ENCODE results near the gene CPNE6.

CPNE6 gene

GRCh38 chr14:24121210-24121609, 49.8 kb downstream of the CPNE6 start:
- no peak for DNase-seq (ENCODE audit: low read depth)
- TF ChIP-seq CTCF (conservative IDR thresholded peaks at IDR 0.05; ENCODE audit: low read depth, low read length): no peak
- no peak overlapping the region for H3K4me3 ChIP-seq (ENCODE audit: low read depth, low read length)

- no peak overlapping the region for H3K4me3 ChIP-seq (ENCODE audit: low read depth, low read length)
- no peak for TF ChIP-seq CTCF (conservative IDR thresholded peaks at IDR 0.05; ENCODE audit: low read depth, low read length)
- no peak for DNase-seq (ENCODE audit: low read depth)
Measured at GRCh38 chr14:24122416-24122815, 51.1 kb downstream of the CPNE6 start.

GRCh38 chr14:24122898-24123297, 51.5 kb downstream of the CPNE6 start:
- DNase-seq (ENCODE audit: low read depth): no peak

GRCh38 chr14:24123424-24124417, 52.4 kb downstream of the CPNE6 start:
- TF ChIP-seq CTCF (conservative IDR thresholded peaks at IDR 0.05; ENCODE audit: low read depth, low read length): no peak
- no peak overlapping the region for H3K4me3 ChIP-seq (ENCODE audit: low read depth, low read length)
- no peak for DNase-seq (ENCODE audit: low read depth)

More at GRCh38 chr14:24122898-24123297, 51.5 kb downstream of the CPNE6 start:
- H3K4me3 ChIP-seq (ENCODE audit: low read depth, low read length): no peak overlapping the region
- TF ChIP-seq CTCF (conservative IDR thresholded peaks at IDR 0.05; ENCODE audit: low read depth, low read length): no peak

- DNase-seq (ENCODE audit: low read depth): no peak
- no peak for TF ChIP-seq CTCF (conservative IDR thresholded peaks at IDR 0.05; ENCODE audit: low read depth, low read length)
- H3K4me3 ChIP-seq (ENCODE audit: low read depth, low read length): no peak overlapping the region
Measured at GRCh38 chr14:24126939-24127338, 55.6 kb downstream of the CPNE6 start.

GRCh38 chr14:24127673-24128072, 56.3 kb downstream of the CPNE6 start:
- no peak overlapping the region for H3K4me3 ChIP-seq (ENCODE audit: low read depth, low read length)
- no peak for DNase-seq (ENCODE audit: low read depth)
- no peak for TF ChIP-seq CTCF (conservative IDR thresholded peaks at IDR 0.05; ENCODE audit: low read depth, low read length)
